Sigmoid colon (tissue), 7 donors: ENCODE measurements around the gene RERG. TPM values are rescaled to one million over a fixed set of nuclear protein-coding genes. Genes with fewer than 3 reads are reported as not detected.
A peak's percentile ranks its signal among the peaks of the same experiment; 100 is the strongest.

ENCODE experiments used
- DNase-seq: peaks from one replicate; pipeline ENCODE4 v3.0.0-alpha.2; 2019
- H3K27ac ChIP-seq, 4 donors: fragments of 200-600 bp; sonication (generic); one replicate each; pipeline ENCODE4 v1.5.1; 2016 to 2019; ENCODE audit warnings: mild to moderate bottlenecking in 1 of 4
- H3K27me3 ChIP-seq, 3 donors: fragments of 200-600 bp; sonication (generic); one replicate each; pipeline ENCODE4 v1.5.1; 2019; ENCODE audit warnings: mild to moderate bottlenecking in 1 of 3
- H3K36me3 ChIP-seq, 4 donors: fragments of 200-600 bp; sonication (generic); one replicate each; pipeline ENCODE4 v1.5.1; 2016 to 2019
- H3K4me1 ChIP-seq, 4 donors: fragments of 200-600 bp; sonication (generic); one replicate each; pipeline ENCODE4 v1.5.1; 2017 to 2019
- H3K4me3 ChIP-seq, 4 donors: fragments of 200-600 bp; sonication (generic); one replicate each; pipeline ENCODE4 v1.5.1; 2017 to 2019; ENCODE audit warnings: mild to moderate bottlenecking in 2 of 4, moderate library complexity in 1 of 4
- H3K9me3 ChIP-seq, 4 donors: fragments of 200-600 bp in 3 of 4; sonication (generic) in 3 of 4; one replicate each; pipeline versions ENCODE4 v1.5.1 to v1.6.1; 2013 to 2019
- EP300 ChIP-seq, 4 donors: sonication (generic); formaldehyde crosslinking; IDR thresholded peaks; one replicate each; pipeline ENCODE4 v1.6.1; 2017; ENCODE audit warnings: antibody characterized with exemption in 4 of 4
- POLR2A ChIP-seq, 2 donors: fragments of 450-650 bp; IDR thresholded peaks; one replicate each; pipeline ENCODE4 v1.6.1; 2016; ENCODE audit warnings: antibody characterized with exemption in 2 of 2, mild to moderate bottlenecking in 2 of 2, moderate library complexity in 2 of 2
- POLR2AphosphoS5 ChIP-seq, 4 donors: sonication (generic); formaldehyde crosslinking; IDR thresholded peaks; one replicate each; pipeline ENCODE4 v1.6.1; 2017; ENCODE audit warnings: antibody characterized with exemption in 4 of 4
- WGBS, 2 donors: extraction: QIAGEN DNeasy Blood & Tissue Kit; methylation state at CpG; one replicate each; pipeline ENCODE4 v1.1.7; 2013; 5-methylcytosine and 5-hydroxymethylcytosine counted together
- intact Hi-C: fragments of 100-400 bp; cut with DNase I; formaldehyde crosslinking; loops from one replicate; pipeline ENCODE4 v1.15.1; 2023
- polyA plus RNA-seq, 3 donors: library from polyadenylated mRNA; stranded (reverse); fragments of 200-250 nt; gene quantifications; one replicate each; pipeline ENCODE4 v1.2.3, GENCODE V29; 2013
- total RNA-seq, 4 donors: library from RNA; depleted of rRNA; stranded (reverse); fragments of >200 nt; gene quantifications; one replicate each; pipeline ENCODE4 v1.1.0, GENCODE V29; 2016
- TF ChIP-seq, protein P1 (sequence below), 4 experiments: fragments of 450-650 bp in 3 of 4; fragments of 200-600 bp in 1 of 4; IDR thresholded peaks; one replicate each; pipeline ENCODE4 v1.5.1; 2016 to 2019; ENCODE audit warnings: antibody characterized with exemption in 4 of 4, mild to moderate bottlenecking in 3 of 4, moderate library complexity in 2 of 4
- donor health status: healthy with polysubstance abuse.
- donor health status: Bipolar disorder and iron deficiency.
- donor health status: healthy.

The RERG gene
- total and polyA plus RNA-seq, 7 donors: 1.4 to 104 (median 69.9) TPM

DNA sequence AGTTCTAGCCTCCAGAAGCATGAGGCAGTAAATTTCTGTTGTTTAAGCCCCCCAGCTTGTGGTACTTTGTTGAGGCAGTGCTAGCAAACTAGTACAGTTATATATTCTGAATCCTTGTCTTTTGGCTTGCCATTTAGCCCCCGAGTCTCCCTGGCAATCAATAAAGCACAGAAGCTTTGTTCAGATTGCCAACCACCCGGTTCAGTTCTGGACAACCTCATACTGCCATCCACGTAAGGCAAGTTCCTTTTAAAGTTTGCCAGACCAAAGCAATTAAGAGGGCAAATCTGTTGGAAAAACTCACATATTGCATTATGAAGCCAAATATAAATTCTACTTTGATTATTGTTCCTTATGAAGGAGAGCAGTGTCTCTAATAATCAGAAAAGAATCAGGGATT lies 67.1 kb downstream of the RERG start:
- intact Hi-C loops: no loop called here
- H3K4me1 ChIP-seq: peaks cover 0 to 83% (median 72%) of the 10 kb centered on the region in 4 donors
- 80 to 86% methylated on average over 3 of the region's 3 CpGs for WGBS, 2 donors
- H3K9me3 ChIP-seq: no peaks in the 10 kb centered on the region
- TF ChIP-seq, protein P1, sequence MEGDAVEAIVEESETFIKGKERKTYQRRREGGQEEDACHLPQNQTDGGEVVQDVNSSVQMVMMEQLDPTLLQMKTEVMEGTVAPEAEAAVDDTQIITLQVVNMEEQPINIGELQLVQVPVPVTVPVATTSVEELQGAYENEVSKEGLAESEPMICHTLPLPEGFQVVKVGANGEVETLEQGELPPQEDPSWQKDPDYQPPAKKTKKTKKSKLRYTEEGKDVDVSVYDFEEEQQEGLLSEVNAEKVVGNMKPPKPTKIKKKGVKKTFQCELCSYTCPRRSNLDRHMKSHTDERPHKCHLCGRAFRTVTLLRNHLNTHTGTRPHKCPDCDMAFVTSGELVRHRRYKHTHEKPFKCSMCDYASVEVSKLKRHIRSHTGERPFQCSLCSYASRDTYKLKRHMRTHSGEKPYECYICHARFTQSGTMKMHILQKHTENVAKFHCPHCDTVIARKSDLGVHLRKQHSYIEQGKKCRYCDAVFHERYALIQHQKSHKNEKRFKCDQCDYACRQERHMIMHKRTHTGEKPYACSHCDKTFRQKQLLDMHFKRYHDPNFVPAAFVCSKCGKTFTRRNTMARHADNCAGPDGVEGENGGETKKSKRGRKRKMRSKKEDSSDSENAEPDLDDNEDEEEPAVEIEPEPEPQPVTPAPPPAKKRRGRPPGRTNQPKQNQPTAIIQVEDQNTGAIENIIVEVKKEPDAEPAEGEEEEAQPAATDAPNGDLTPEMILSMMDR (IDR thresholded peaks at IDR 0.05): no peak
- TF ChIP-seq POLR2AphosphoS5 (IDR thresholded peaks at IDR 0.05) (peak in 3 of 4 donors; percentile 52 to 87 (median 85)), EP300 (IDR thresholded peaks at IDR 0.05) (peak in 2 of 4 donors; percentile 61 to 68), POLR2A (IDR thresholded peaks at IDR 0.05) (no peak)
- H3K36me3 ChIP-seq: no peaks in the 10 kb centered on the region
- no peaks in the 10 kb centered on the region for H3K27me3 ChIP-seq
- no peak overlapping the region for H3K4me3 ChIP-seq
- DNase-seq: no peak
- peak overlapping the region; percentile 28 to 83 (median 74) for H3K27ac ChIP-seq

DNA sequence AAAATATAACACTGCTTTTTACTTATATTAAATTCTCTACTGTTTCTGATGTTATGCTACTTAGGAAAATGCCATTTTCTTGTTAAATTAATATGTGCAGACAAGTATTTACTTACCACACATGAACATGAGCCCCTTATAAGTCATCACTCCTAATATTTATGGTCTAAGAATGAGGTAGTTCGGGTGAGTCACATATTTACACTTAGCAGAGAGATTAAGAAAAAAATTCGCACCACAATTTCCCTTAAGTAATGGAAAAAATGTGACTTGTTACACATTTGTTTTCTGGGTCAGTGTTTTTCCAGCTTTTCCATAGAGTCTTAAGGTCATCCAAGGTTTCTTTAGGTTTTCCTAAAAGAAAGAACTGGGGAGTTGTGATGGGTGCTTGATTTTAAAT lies 68.3 kb downstream of the RERG start:
- Histone ChIP-seq H3K27me3 (no peaks in the 10 kb centered on the region), H3K4me3 (no peak overlapping the region), H3K4me1 (peaks cover 0 to 83% (median 79%) of the 10 kb centered on the region in 4 donors), H3K36me3 (no peaks in the 10 kb centered on the region), H3K27ac (peak overlapping the region; percentile 27 to 83 (median 74)), H3K9me3 (no peaks in the 10 kb centered on the region)
- intact Hi-C loops: loop anchor here (2.0 kb wide), 1 partner anchor 152 kb away; no protein-coding TSS in a partner anchor
- no peak for DNase-seq
- TF ChIP-seq EP300 (IDR thresholded peaks at IDR 0.05): peak in 2 of 4 donors; percentile 12 to 76
- TF ChIP-seq POLR2A (IDR thresholded peaks at IDR 0.05): no peak
- TF ChIP-seq, protein P1 (IDR thresholded peaks at IDR 0.05): no peak
- peak in 2 of 4 donors; percentile 7 to 66 for TF ChIP-seq POLR2AphosphoS5 (IDR thresholded peaks at IDR 0.05)
- 55 to 67% methylated on average over 2 of the region's 2 CpGs for WGBS, 2 donors

DNA sequence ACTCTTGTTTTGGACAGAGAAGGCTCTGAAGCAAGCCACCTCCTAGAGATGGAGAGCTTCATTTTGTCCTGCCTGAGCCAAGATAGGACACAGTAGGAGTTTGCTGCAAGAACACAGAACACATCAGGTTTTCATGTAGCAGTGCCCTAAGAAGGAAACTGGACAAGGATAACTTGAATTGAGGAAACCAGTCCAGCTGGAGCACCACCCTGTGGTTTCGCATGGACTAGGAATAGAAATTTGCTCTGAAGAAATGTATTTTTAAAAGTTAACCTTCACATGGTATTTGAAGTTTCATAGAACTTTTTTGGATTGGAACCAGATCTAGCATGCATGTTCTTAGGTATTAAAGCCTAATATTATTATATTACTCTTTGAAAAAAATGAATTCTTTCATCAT lies 68.8 kb downstream of the RERG start:
- intact Hi-C loops: loop anchor here (2.0 kb wide), 1 partner anchor 152 kb away; no protein-coding TSS in a partner anchor
- H3K27me3 ChIP-seq: no peaks in the 10 kb centered on the region
- WGBS, 2 donors: 64 to 70% methylated on average over 1 of the region's 1 CpG
- no peaks in the 10 kb centered on the region for H3K36me3 ChIP-seq
- no peaks in the 10 kb centered on the region for H3K9me3 ChIP-seq
- H3K4me3 ChIP-seq: no peak overlapping the region
- TF ChIP-seq POLR2A (IDR thresholded peaks at IDR 0.05) (no peak), EP300 (IDR thresholded peaks at IDR 0.05) (no peak)
- TF ChIP-seq, protein P1 (IDR thresholded peaks at IDR 0.05): peak; percentile 24 to 31 (median 28)
- peak overlapping the region in 3 of 4 donors; percentile 74 to 83 (median 75) for H3K27ac ChIP-seq
- peaks cover 0 to 84% (median 80%) of the 10 kb centered on the region in 4 donors for H3K4me1 ChIP-seq
- no peak for DNase-seq

DNA sequence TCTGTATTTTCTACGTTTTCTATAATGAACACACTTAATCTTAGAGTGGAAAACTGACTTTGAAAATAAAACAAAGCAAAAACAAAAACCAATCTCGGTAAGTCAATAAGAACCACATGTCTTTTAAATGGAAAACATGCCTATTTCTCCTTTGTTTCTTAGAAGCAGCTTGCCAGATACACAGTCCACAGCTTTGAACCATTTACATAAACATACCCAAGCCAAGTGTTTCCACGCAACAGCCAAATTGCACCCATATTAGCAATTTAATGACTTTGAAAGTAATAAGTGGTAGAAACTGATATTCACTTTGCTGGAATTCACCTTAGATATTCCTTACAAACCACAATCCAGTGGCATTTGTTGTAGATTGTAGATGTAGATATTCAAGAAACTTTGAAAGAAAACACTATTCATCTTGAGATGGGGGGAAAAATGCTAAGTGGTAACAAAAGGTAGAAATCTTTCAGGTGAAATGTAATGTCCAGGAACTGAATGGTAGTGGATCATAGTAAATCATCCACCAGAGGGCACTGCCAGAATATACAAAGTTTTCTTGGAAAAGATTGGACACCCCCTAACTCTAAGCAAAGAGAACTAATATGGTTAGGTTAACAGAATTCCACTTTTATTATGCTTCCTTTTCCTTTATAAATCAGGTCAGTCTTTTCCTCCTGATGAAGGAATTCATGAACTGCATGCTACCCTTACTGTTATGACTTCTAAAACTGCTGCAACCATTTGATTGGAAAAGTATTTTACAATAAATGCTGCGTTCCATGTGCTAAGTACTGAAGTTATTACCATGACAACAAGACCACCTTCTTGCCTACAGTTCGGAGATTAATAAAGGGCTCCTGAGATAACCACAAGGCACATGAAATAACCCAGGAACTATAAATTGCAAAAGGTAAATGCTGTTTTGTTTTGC lies 69.8 kb downstream of the RERG start:
- Histone ChIP-seq H3K36me3 (no peaks in the 10 kb centered on the region), H3K4me3 (no peak overlapping the region), H3K9me3 (no peaks in the 10 kb centered on the region), H3K4me1 (peaks cover 0 to 84% (median 80%) of the 10 kb centered on the region in 4 donors), H3K27me3 (no peaks in the 10 kb centered on the region), H3K27ac (peak overlapping the region in 3 of 4 donors; percentile 74 to 83 (median 75))
- TF ChIP-seq, protein P1 (IDR thresholded peaks at IDR 0.05): peak; percentile 50 to 60 (median 55)
- TF ChIP-seq POLR2A (IDR thresholded peaks at IDR 0.05) (no peak), EP300 (IDR thresholded peaks at IDR 0.05) (no peak)
- intact Hi-C loops: loop anchor here (1.0 to 2.0 kb wide), 3 partner anchors 70 to 151 kb away; partner anchors contain the start of gene RERG
- DNase-seq: no peak
- 62 to 64% methylated on average over 5 of the region's 5 CpGs for WGBS, 2 donors
